Right kidney (tissue), 1 donor: ENCODE measurements around the gene SCN9A.

Source experiments
- DNase-seq: peaks from one replicate; pipeline ENCODE4 v3.0.0-alpha.2; 2016

The SCN9A gene

GRCh38 chr2:166173263-166173662 is 202.5 kb downstream of the SCN9A start:
- DNase-seq: no peak

- DNase-seq: no peak
Measured at GRCh38 chr2:166171216-166171615, 204.5 kb downstream of the SCN9A start.

- no peak for DNase-seq
Measured at GRCh38 chr2:166170356-166170755, 205.4 kb downstream of the SCN9A start.

- DNase-seq: no peak
Measured at GRCh38 chr2:166167449-166167848, 208.3 kb downstream of the SCN9A start.

GRCh38 chr2:166163775-166164174 is 212.0 kb downstream of the SCN9A start:
- DNase-seq: no peak

GRCh38 chr2:166158546-166158945 is 217.2 kb downstream of the SCN9A start:
- DNase-seq: no peak

- no peak for DNase-seq
Measured at GRCh38 chr2:166157578-166157977, 218.2 kb downstream of the SCN9A start.

GRCh38 chr2:166156985-166157490 is 218.7 kb downstream of the SCN9A start:
- DNase-seq: no peak

GRCh38 chr2:166155589-166155988 is 220.2 kb downstream of the SCN9A start:
- DNase-seq: no peak

GRCh38 chr2:166154685-166155338 is 220.9 kb downstream of the SCN9A start:
- DNase-seq: no peak

GRCh38 chr2:166152064-166152463 is 223.7 kb downstream of the SCN9A start:
- DNase-seq: no peak

- DNase-seq: no peak
Measured at GRCh38 chr2:166148500-166149400, 227.0 kb downstream of the SCN9A start.

GRCh38 chr2:166147883-166148282 is 227.9 kb downstream of the SCN9A start:
- no peak for DNase-seq
